SH-SY5Y (cell line): Measurements from ENCODE around the gene MRPL37.

Experiments used
- GATA2 ChIP-seq: IDR thresholded peaks from 2 replicates; pipeline ENCODE4 v1.6.1; 2011; ENCODE audit warnings: mild to moderate bottlenecking, low read depth, low read length
- GATA3 ChIP-seq: IDR thresholded peaks from 2 replicates; pipeline ENCODE4 v1.6.1; 2011; ENCODE audit warnings: low read depth, mild to moderate bottlenecking, low read length, moderate library complexity

DNA sequence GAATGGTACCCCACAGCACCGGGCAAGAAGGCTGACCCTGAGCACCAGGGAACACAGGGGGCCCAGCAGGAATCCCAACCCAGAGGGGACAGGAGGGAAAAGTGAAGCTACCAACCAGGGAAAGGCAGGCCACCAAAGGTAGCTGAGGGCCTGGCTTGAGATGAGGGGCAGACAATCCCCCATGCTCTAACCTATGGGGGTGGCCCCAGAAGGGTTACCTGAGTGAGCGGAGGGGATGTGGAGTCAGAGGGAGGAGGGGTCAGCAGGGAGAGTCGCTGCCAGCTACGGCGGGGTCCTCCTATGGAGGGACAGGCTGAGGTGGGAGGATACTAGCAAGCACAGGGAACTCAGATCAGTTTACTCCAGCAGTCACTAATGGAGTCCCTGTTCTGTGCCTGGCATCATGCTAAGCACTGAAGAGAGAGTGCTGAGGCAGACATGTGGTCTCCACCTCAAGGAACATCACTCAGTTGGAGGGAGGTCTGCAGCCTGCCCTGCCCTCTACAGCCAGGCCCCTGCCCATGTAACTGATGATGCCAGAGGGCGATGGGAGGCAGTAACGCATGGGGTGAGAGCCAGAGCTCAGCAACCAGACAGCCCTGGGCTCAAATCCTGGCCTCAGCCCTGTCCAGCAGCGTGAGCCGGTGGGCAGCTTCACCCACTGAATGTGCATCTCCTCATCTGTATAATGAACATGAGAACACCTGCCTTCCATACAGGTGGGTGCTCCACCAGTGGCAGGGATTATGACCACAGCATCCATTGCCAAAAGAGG lies 21.5 kb upstream of the MRPL37 start:
- TF ChIP-seq GATA3, result no peak
- no peak for TF ChIP-seq GATA2
